UCSD-AML1 (cell line): ENCODE results near the gene PKP4.

Source experiments
- DNase-seq: peaks from one replicate; lab custom pipeline; 2025; ENCODE audit not compliant: unreplicated experiment; lab: John Stamatoyannopoulos, UW

PKP4 gene

DNA sequence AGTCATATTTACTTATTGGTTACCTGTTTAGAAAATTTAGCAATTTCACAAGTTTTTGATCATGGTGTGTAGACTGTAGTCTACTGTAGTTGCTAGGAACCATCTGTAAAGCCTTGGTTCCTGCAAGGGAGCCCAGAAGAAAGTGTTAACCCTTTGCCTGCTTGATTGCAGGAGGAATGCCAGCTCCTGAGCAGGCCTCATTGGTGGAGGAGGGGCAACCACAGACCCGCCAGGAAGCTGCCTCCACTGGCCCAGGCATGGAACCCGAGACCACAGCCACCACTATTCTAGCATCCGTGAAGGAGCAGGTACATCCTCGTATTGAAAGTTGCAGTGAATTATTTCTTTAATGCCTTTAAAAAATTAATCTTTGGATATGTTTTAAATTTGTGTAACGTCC, 76.3 kb downstream of the PKP4 start:
- no peak for DNase-seq

DNA sequence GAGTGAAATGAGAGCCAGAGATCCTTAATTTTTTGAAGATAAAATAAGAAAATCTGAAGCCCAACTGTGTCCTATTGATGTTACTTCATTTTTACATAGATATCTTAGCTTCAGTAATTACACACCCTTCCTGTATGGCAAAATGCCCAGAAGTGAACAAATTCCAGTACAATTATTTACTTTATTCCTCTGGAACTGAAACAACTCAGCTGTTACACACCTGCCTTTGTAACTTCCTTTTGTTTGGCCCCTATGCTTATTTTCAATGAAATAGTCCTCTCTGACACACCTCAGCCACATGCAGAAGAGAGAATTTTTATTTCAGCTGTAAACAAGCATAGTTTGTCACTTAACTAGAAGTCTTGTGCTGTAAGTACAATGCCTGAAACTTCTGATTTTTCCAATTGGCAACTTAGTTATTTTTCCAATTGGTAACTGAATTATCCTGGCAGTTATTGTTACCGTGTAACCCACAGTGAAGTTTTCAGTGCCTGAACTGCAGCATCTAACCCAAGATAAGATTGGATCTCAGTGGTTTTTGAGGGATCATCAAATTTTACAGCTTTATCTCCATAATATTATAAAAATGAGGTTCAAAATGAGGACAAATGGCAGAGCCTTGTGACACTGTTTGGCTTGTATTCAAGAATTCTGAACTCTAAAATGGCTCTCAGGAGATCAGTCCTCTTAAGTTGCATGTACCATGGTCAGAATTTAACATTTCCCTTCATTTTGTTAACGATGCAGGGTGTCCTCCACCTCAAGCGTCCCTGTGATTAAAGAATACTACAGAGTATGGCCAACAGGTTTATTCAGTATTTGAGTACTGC, 82.6 kb downstream of the PKP4 start:
- DNase-seq, result no peak

DNA sequence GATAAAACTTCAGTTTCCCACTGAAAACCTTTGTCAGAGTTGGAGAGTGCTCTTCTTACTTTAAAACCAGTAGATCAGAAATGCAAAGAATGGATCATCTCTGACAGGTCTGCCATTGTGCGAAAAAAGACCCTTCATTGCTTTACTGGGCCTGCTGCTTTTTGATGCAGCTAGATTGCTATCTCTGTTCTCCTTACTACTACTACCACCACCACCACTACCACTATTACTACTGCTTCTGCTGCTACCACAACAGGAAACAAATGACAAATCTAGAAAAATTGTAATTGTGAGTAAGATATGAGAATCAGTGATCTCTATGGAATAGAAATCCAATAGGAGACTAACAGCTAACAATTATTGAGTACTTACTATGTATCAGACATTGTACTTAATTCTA, 85.8 kb downstream of the PKP4 start:
- DNase-seq, result no peak

DNA sequence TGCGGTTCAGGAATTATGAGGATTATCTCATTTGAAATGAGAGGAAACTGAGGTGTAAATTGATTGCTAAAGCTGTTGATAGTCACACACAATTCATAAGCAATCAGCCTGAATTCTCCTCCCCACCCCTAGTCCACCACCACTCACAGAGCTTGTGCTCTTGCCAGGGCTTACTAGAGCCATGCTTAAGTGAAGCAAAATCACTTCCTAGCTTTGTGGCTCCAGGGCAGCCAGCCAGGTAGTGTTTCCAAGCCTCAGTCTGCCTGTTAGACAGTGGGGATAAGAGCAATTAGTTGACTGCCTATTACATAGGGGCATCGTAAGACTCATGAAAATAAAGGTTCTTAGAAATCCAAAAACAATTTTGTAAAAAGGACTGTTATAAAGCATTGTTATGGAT, 87.2 kb downstream of the PKP4 start:
- DNase-seq, result no peak

DNA sequence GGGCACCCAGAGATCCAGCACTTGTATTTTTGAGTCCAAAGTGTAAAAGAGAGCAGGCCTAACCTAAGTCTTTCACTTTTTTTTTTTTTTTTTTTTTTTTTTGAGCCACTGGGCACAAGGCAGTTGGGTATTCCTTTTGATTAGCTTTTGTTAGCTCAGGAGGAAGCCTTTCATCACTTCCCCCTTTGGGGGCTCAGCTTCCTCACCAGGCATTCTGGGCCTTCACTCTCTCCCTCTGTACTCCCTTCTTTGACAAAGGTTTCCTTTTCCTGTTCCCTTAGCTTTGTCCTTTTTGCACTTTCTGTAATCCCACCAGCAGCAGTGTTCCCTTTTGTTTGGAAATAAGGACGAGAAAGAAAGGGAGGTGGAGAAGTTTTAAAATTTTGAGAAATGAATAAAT, 88.2 kb downstream of the PKP4 start:
- peak; percentile 12 for DNase-seq

DNA sequence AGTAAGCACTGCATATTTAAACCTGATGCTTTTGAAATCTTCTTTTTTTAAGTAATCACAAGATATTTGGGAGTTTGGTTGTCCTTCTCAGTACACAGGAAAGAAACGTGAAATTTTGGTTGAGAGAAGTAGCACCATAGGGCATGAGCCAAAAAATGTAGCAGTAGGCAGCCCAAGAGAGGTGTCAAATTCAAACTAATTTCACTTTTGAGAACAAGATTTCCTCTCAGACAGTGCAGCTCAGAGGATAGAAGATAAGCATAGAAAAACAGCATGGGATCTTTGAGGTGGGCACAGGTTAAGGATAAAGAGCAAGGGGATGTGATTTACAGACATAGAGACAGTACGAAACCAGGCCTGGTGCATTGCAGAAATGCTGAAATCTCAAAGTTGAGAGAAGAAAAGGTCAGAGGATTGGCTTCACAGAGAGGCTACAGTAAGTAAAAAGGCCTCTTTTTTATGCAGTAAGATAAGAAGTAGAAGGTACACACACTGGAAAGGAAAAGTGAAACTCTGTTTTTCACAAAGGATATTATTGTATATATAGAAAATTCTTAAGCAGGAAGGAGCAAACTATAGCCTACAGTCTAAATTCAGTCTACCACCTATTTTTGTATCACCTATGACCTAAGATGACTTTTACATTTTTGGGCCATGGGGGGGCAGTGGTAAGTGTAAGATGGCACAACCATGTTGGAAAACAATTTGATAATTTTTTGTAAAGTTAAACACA, 89.8 kb downstream of the PKP4 start:
- DNase-seq, result no peak

DNA sequence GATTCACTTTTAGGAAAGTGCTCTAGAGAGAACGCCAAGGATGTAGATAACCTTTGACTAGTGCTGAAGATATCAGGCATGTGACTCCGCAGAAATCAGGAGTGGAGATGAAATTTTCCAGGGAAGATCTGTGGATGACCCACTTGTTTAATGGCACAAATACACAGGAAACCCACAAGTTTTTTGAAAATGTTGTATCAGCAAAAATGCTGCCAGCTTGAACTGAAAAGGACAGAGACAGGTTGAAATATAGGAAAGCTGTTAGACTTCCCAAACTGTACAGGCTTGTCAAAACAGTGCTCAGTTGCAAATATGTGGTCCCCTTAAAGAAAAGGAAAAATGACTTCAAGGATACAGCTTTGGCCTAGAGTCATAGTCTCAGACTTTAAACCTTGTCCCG, 96.5 kb downstream of the PKP4 start:
- no peak for DNase-seq

DNA sequence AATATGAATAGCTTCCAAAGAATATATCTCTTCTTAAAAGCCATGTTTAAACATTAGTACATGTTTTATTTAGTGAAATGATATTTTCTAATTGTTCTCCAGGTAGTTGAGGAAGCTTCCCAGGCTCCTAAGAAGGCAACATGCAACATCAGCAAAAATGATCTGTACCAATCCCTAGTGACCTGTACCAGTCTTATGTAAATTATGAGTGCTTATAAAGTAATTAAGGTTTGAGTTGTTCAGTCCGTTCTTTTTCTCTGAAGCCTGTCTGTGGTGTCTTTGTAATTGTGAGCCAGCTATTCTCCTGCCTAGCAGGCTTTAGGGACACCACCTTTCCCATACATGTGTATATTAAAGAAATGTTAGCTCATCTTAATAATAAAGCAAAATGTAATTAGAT, 98.2 kb downstream of the PKP4 start:
- no peak for DNase-seq

DNA sequence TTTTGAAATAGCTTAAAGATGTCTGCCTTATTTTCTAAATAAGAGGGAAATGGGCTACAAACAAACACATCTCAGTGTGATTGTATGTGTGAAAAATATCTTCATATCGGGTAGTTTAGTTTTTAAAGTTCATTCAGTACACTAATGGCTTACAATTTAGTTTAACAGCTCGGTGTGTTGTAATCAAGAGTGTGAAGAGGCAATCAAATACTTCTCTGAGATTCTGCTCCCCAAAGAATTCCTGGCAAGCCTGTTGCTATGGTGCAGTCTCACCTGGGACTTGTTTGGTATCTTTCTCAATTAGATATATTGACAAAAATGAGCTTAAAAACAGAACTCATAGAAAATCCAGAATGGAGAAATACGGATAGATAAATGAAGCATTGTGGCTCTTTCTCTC, 99.4 kb downstream of the PKP4 start:
- DNase-seq, result no peak

DNA sequence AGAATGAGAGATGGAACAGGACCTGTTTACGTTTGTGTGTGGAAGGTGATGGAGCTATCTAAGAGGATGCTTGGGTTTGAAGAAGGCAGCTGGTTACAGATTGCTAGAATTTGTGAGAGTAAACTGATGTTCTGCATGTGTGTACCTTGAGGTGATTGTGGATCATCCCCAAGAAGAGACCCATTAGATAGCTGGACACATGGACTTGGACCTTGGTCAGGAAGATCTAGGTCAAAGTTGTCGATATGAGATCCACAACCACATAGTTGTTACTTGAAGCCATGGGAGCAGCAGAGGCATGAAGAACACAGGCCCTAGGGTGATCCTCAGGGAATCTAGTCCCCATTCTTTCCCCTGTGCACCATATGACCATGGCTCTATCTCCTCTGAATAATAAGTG, 101.0 kb downstream of the PKP4 start:
- no peak for DNase-seq

DNA sequence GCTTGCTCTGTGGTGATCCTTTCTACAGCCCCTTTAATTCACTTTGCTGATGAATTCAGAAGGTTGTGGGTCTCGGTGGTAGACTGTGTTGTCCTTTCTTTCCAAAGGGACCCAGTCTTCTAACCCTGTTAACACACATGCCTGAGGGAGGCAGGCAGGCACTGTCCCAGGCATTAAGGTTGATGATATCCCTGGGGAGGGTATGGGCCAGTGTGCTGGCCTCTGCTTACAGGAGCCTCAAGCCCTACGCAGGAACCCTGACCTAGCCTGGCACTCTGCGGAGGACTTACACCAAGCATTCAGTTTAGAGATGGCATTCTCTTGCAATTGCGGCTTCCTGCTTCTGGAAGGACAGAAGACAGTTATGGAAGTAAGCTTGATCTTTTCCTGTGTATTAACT, 102.5 kb downstream of the PKP4 start:
- DNase-seq, result no peak

DNA sequence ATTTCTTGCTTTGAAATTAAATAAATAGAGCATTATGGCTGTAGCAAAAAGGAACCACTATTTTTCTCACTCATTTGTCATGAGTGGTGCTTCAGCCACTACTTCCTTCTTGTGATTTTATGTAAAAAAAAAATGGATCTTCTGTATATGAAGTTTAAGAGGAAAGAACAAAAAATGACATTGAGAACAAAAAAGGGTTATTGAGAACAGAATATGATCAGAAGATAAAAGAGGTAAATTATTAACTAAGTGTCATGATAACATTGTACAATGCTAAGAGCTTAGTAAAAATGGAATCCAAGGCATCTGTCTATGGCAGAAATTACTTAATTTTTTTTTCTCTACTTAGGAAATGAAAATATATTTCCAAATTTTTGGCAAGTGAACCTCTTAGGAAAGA, 103.5 kb downstream of the PKP4 start:
- no peak for DNase-seq

DNA sequence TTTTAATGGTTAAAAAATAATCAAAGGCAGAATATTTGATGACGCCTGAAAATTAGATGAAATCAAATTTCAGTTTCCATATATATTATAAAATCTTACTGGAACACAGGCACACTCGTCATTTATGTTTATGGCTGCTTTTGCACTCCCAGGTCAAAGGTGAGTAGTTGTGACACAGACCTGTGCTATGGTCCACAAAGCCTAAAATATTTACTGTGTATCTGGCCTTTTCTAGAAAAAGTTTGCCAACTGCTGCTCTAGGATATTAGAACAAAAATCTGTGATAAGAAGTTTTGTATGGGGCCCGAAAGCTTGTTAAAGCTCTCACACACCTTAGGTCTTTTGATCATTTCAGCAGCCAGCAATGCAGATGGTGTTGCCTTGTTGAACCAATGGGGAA, 104.3 kb downstream of the PKP4 start:
- DNase-seq, result no peak

DNA sequence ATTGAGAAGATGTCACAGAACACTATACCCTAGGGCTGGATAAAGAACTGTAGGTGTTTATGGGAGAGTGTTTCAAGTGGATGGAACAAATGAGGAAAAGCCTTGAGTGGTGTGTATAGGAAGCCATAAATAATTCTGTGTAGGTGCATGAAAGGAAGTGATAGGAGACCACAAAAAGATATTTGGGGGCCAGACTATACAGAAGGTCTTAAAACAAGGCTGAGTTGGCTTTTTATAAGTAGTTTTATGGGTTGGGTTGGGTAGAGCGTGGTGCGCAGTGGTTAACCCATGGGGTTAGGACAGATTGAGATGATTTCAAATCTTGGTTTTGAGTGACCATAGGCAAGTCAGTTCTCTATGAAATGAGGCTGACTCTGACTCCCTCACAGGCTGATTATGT, 110.5 kb downstream of the PKP4 start:
- DNase-seq, result no peak

DNA sequence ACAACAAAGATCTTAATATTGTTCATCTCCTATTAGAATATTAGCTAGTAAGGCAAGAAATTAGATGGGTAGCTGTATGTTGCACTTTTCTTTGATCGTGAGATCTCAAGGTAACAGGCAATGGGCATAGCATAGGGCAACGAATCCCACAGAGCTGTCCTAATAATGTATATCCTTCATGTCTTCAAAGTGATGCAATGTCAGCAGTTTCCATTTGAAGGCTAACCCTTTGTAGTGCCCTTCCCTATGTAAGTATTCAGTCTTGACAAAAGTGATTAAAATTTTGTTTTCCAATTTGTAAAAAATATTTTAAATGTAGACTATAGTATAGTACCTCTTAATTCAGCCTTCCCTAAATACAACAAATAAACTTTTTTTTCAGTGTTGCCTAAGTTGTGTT, 112.5 kb downstream of the PKP4 start:
- no peak for DNase-seq

DNA sequence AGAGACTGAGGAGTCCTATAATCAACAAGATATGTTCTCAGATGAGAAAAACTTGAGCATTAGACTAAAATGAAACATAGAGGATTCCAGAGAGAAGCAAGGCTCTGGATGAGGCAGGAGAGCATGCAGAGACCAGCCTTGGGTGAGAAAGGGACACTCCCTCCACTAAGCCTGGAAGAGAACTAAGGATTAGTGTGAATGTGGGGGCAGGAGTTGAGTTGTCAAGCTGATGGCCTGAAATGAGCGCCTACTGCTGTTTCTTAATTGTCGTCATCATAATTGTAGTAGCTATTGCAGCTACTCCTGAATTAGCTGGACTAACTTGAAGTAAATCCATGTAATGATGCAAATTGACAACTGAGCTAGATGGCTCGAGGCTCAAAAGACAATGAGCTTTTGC, 114.1 kb downstream of the PKP4 start:
- DNase-seq, result no peak

DNA sequence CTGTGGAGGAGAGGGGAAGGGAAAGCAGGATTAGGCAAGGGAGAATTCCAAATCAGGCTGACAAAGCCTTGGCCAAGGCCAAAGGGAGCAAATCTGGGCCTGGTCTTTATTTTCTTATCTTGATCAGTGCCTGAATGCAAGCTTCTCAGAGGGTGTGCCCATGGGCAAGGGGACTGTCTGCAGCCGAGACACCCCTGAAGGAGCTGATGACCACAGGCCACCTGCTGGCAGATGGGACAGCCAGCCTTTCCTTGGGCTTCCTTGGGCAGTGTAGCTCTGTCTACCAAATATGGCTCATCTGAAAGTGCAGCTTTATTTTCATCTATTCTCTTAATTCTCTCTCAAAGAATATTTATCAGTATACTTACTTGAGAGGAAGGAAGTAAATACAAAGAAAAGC, 117.0 kb downstream of the PKP4 start:
- DNase-seq, result no peak

DNA sequence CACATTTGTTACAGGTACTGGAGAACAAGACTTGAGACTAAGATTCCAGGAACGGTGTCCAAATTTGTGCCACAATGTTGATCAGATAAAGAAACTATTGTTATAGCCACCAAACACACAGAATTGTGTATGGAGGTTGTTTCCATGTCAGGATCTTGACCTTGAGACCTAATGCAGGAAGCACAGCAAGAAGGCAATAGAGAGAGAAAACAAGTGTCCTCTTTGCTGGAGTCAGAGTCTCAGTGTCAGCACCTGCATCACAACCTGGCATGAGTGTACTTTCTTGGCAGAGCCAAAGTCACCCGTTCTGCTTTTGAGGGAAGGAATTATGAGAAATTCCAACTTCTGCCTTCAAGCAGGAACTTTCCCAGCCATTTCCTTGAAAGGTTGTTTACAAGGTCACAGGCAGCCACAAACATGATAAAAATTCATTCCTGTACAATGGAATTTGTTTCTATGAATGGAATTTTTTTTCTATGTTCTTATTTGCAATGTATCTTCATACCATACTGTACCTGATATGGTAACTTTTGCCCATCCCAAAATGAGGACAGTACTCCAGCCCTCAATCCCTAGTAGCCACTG, 118.4 kb downstream of the PKP4 start:
- no peak for DNase-seq

DNA sequence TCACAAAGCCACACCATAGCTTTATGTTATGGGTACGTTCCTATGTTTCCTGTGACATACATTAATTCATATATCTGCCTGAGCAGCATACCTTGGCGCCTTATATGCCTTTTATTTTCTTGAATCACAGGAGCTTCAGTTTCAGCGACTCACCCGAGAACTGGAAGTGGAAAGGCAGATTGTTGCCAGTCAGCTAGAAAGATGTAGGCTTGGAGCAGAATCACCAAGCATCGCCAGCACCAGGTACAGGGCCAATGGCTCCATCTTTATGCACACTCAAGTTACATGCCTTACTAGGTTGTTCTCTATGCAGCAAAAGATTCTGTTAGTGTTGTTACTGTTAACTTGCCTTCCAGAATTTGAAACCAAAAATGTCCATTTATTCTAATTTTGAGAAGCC, 120.4 kb downstream of the PKP4 start:
- DNase-seq, result no peak

DNA sequence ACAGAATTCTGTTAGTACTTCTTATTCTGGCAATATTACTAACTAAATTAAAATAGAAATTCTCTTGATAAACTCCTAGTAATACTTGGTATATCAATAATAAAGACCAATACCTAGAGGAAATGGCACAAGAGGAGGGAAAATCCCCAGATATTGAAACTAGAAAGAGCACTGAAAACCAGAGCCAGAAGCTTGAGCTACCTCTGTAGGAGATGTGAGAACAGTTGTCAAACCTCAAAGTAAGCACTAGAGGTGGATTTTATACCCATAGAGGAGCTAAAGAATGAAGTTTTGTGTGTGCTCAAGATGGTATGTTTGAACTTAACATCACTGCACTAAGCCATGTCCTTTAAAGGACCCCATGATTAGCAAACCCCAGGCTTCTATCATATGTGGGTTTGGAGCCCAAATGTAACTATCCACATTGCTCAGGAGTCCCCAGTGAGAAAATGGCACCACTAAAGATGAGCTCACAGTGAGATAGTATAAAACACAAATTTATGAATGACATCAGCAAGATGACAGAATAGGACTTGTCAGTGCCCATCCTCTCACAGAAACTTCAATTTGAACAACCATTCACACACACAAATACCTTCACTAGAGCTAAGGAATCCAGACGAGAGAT, 122.1 kb downstream of the PKP4 start:
- DNase-seq, result no peak

DNA sequence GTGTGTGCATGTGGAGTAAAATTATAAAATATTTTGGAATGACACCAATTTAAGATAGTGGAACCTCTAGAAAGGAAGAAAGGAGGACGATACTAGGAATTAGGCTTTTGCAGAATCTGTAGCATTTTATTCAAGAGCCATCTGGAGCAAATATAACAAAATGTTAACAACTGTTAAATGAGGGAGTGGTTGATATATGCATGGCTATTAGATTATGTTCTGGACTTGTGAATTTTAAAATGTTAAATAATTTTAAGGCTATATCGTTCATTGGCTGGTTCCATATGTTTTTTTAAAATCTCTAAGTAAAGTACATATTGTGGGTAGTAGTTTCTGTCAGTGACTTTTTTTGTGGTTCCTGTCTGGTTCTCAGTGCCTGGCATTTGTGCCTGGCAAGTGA, 123.2 kb downstream of the PKP4 start:
- DNase-seq, result no peak

DNA sequence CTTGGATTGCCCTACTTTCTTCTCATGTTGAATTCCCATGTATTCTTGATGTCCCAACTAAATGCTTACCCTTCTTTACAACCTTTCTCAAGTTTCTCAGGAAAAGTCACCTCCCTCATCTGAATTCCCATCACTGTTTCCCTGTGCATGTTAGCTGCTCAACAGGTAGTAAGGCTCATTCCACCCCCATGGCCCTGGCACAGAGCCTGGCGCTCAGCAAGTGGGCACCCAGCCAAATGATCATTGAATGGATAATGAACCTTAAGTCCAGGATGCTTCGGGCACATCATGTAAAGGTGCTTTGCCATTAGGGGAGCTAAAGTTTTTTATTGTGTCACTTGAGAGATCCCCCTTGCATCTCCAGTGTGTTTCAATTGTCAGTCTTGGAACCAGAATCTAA, 124.0 kb downstream of the PKP4 start:
- DNase-seq, result no peak
